ENCODE measurements around the gene BHLHE23.

The BHLHE23 gene

DNA sequence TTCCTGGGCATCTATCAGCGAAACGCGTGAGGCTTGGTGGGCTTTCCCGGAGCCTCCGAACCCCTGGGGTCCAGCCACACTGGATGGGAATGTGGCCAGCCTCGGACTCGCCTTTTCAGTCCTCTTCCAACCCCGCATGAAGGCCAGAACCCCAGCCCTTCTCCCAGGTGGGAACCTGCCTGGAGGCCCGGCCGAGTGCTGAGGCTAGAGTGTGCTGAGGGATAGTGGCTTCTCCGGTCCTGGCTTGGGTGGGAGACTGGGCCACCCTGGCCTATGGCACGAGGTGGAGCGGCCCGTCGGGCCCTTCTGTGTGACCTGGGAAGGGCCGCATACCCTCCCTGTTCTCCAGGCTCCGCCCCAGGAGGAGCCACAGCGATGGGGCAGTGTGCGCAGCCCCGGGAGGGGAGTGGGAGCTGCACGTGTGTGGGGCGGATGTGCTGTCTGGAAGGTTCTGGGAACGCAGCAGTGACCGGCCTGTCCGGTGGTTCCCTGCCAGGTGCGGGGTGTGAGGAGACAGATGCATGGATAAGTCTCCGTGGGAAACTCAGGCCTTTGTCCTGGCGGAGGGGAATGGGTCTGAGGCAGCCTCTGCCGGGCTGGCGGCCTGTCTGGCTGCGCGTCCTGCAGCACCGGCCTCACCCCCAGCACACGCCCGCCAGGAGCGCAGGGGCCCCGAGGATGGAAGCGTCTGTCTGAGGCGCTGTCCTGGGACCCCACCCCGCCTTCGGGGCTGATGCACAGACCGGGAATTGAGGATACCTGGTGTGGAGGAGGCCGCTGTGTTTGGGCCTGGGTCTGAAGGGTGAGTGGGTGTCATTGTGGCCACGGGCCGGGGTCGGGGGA lies 1.1 kb upstream of the BHLHE23 start:
- DNase-seq: no peak

DNA sequence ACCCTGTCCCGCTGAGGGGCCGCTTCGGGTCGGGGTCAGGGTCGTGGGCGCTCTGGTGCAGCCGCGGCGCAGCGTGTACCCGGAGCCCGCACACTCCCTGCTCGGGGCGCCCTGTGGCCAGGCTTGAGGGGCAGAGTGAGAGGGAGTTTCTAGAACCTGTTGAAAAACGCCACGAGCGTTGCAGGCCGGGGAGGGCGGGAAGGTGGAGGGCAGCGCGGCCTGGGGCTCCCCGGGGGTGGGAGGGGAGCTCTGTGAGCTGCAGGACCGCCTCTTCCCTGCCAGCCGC lies 539 bp upstream of the BHLHE23 start:
- DNase-seq: no peak

DNA sequence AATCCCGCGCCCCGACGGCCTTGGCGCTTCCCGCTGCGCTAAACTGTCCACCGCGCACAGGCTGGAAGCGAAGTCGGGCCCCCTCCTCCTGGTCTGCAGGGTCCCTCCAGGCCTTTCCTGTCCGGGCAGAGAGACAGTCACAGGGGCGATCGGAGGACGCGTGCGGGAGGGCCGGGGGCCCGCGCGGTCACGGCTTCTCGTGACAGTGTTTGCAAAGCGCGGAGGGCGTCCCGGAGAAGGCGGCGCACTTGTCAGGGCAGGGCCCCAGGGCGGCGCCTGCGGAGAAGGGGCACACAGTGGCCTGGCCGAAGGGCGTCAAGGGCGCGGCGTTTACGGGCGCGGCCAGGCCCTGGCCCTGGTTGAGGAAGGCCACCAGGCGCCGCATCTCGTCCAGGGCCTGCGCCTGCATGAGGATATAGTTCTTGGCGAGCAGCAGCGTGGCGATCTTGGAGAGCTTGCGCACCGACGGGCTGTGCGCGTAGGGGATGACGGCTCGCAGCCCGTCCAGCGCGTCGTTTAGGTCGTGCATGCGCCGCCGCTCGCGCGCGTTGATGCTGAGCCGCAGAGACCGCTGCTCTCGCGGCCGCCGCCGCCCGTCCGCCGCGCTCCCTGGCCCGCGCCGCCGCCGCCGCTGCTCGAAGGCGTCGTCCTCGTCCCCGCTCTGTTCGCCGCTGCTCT lies 763 bp downstream of the BHLHE23 start:
- no peak for DNase-seq

DNA sequence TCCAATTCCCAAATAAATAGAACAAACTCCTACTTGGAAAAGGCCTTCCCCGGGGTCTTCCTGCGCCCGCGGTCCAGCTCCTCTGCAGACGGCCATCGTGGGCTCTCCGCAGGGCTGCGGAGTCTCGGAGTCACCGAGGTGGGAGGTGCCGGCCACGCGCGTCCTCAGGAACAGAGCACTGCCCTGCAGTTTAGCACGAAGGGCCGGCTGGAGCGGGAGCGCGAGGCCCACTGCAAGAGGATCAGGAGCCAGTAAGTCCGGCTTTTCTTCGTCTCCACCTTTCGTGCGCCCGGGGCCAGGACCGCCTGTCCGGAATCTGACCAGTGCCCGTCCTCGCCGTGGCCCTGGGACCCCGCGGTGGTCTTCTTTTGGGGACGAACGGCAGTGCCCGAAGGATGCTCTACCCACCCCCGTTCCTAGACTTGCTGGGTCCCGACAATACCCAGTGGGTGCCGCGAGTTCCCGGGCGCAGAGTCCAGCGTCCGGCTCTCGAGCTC lies 1.4 kb downstream of the BHLHE23 start:
- no peak for DNase-seq

DNA sequence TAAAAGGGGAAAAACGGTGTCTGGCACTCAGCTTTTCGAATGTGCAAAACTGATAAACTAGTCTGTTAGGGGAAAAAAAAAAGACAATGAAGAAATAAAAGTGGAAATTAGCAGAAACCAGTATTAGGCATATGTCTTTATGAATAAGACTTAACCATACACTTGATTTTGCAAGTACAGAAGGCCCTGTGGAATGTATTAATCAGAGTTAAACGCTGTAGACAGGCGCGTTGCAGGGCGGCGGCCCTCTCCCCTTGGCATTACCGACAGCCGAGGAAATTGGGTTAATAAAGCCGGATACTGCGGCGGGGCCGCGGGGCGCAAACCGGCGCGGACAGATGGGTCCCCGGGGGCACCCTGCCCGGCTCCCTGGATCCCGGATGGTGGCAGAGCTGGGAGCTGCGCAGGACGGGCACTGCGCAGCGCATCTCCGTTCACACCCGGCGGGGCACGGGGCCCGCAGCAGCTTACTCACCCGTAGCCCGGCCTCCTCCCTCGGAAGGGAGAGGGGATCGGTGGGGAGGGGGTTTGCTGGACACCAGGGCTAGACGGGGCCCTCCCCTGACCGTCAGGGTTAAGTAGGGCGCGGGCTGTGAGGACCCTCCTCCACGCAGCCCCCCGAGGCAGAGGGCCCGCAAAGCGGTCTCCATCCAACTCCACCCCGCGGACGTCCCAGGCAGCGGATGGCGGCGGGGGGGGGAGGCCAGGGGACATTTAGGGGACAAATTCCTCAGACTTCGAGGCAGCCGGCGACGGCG lies 2.0 kb downstream of the BHLHE23 start:
- DNase-seq: no peak

DNA sequence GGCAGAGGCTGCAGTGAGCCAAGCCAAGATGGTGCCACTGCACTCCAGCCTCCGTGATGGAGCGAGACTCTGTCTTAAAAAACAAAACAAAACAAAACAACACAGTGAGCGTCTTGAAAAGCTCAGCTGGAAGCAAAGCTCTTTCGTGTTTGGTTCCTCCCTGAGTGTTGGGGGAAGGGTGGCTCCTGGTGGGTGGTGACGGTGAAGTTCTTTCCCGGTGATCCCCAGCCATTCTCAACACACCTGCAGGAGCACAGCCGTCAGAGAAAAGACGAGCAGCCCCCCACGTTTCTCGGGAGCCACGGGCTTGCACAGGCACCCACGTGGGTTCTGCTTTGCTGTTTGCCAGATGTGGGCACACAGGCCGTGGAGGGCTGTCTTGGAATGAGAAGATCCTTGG lies 3.2 kb downstream of the BHLHE23 start:
- no peak for DNase-seq

DNA sequence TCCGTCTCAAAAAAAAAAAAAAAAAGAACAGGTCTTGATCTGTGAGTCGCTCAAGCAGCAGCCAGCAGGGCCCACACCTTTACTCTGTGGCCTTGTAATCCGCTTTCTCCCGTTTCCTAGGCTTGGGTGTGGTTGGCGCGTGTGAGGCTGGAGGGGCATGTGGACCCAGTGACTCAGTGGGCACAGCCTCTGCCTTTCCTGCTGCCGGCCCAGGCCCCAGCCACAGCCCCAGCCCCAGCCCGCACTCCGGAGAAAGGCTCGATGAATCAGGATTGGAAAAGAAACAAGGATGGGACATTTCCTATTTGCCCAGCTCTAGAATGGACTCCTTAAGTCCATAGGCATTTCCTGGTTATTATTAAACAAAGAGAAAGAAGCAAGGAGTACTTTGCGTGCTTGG lies 4.3 kb downstream of the BHLHE23 start:
- no peak for DNase-seq

DNA sequence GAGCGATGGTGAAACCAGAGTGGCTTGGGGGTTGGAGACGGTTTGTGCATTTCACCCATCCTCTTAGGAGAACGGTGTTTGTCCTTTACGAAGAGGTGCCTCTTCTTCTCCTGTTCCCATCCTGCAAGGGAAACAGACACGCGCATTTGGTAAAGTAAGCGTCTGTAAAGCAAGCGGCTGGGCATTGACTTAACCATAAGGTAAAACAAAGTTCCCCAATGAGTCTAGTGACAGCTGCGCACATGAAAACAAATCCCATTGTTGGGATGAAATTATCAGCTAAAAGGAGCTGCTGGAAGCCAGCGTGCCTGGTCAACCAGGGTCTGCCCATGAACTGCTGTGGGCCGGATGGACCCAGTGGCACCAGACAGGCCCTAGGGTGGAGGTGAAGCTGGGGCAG lies 5.8 kb downstream of the BHLHE23 start:
- DNase-seq: no peak

DNA sequence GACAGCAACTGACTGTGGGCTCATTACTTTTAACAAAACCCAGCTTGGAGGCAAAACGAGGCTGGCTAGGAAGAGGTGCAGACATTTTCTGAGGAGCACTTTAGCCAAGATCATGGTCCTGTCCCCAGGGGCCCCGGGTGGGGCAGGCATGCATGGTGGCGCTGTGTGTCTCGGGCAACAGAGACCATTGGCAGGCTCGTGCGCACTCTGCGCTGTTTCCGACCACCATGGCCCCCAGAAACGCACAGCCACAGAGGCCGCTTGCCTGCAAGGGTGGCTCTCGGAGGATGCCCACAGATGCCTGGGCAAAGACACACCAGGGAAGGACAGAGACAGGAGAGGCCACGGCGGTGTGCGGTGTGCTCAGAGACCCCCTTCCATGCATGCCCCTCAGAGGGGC lies 6.7 kb downstream of the BHLHE23 start:
- DNase-seq: no peak

DNA sequence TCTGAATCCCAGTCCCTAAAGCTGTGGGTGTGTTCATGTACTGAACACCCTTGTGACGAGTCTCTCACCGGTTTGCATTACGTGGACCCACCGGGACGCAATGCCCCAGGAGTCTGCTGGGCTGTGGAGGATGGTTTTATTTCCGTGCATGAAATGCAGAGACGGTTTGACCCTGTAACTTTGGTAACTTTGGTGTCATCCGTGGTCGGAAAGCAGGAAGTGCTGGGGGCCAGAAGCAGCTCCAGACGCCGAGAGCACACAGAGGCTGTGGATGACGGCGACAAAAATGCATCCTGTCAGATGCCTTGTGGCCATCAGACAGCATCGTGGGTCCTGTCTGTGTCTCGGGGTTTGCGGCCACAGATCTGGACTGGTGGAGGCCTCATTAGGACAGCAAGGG lies 7.2 kb downstream of the BHLHE23 start:
- DNase-seq: no peak

DNA sequence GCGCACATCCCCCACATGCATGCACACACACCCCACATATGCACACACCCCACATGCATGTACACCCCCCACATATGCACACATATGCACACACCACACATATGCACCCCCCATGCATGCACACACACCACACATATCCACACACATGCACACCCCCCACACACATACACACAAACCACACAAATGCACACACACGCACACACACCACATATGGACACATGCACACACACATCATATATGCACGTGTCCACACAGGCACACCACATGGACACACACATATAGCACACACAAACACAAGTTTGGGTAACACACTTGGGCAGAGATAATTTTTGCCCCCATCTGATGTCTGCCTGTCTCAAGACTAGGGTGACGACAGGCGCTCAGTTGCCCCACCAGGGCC lies 8.3 kb downstream of the BHLHE23 start:
- no peak for DNase-seq

DNA sequence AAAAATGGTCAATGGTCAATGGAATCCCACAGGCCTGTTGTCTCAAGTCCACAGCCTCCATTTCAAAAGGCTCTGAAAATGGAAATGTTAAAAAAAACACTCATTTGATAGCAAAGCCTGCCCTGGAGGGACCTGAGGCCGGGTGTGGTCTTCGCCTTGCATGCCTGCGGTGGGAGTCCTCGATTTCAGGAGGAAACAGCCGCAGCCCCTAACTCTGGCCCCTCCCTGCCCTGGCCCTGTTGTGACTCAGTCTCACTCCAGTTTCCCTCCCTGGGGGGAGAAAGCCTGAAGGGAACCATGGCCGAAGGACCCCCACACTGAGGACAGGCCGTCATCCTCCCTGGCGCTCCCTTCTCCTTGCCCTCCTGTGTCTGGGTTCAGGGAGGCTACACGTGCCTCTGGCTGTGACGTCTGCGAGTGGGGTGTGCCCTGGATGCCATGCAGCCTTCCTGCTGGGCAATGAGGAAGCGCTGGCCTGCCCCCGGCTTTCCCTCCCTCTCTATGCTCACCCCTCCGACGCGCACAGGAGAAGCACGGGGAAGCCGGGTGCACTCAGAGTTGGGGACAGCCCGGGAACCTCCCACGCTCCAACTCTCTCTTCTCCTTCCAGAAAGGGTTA lies 9.2 kb downstream of the BHLHE23 start:
- no peak for DNase-seq

DNA sequence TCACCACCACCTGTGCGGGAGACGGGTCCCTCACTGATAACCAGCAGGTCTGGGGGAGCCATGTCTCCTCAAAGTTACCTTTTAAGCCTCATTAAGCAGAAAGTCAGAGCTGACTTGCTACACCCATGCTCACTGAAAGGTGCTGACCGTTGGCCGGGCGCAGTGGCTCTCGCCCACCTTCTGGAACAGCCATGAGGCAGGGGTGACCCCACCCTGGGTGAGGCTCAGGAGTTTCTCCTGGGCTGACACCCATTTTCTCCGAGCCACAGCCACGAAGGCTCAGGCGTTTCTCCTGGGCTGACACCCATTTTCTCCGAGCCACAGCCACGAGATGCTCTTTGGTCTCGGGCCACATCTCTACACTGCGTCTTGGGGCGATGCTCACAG lies 10.2 kb downstream of the BHLHE23 start:
- DNase-seq: no peak

DNA sequence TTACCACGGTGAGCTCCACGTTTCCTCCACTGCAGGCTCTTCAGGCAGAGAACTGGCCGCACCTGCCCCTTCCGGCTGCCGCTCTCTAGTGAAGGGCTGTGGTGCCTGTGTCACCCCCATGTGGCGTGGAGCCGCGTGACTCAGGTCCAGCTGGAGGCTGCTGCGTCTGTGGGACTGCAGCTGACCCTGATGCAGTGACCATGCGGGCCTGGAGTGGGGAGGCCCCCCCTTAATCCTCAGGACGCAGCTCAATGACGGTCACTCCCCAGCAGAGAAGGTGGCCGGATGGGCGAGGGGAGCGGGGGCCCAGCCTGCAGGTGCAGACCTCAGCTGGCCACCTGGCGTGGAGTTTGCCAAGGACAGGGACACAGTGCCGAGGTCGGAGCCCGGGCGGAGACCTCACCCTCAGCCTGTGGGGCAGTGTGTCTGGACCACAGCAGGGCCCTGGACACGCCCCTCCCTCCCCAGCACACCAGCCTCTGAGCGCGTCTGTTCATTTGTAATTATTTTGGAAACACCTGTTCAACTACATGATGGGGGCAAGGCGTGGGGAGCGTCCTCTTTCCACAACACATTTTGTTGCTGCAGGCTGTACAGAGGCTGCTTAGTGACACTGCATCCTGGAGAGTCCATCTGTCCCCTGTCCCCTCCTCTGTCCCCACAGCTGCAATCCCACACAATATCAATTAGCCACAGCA lies 10.7 kb downstream of the BHLHE23 start:
- no peak for DNase-seq

DNA sequence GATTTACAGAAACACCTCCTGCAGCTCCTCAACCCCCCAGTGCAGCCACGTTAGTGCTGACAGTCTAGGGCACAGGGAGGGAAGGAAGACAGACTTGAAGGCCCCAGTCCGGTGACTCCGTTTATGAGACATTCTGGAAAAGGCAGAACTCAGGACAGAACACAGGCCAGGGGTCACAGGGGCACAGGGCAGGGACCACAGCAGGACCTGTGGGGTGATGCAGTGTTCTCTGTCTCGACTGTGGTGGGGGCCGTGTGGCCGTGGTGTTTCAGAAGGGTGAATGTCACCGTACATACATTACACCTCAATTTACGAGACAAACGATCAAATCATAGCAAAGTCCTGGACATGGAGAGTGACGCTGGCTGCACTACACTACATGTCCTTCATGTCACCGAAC lies 11.3 kb downstream of the BHLHE23 start:
- DNase-seq: no peak

DNA sequence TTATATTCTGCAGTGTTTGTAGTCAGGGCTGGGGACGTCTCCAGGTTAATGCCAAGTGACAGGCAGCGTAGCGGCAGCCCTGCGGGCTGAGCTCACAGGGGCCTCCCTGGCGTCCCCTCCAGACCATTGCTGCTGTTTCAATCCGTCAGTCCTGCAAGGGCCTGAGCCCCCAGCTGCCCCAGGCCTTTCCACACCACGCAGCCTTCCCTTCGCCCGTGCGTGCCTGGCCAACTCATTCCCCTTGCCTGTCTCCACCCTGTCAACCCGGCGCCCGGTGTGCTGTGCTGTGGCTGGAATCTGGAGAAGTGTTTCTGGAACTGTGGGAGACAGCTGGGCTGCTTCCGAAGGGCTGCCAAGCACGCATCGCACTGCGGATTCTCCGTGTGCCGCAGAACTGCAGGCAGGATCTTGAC lies 11.9 kb downstream of the BHLHE23 start:
- DNase-seq: no peak

DNA sequence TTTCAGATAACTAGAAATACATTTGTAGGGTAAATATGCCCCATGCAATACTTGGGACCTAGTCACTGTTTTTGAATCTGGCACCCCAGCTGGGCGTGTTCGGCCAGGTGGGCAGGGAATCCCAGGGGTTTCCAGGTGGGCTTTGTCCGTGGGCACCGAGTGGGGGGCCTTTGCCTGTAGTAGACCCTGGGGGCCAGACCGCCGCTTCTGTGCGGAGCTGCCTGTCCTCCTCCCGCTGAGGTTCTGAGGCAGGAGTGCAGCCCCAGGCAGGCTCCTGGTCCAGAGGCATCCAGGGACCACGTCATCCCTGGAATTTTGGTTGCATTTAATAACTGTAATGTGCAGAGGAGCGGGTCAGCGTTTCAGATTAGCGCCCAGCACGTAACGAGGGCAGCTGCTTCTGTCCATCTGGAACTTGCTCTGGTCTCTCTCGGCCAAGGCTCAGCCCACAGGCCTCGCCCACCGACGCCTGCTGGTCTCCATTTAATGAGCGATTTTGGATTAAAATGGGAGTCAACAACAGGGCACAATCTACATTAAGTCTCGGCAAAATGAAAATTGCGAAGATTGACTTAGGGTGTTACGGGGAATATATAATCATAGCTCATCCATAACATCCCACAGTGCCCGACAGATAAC lies 12.8 kb downstream of the BHLHE23 start:
- no peak for DNase-seq

DNA sequence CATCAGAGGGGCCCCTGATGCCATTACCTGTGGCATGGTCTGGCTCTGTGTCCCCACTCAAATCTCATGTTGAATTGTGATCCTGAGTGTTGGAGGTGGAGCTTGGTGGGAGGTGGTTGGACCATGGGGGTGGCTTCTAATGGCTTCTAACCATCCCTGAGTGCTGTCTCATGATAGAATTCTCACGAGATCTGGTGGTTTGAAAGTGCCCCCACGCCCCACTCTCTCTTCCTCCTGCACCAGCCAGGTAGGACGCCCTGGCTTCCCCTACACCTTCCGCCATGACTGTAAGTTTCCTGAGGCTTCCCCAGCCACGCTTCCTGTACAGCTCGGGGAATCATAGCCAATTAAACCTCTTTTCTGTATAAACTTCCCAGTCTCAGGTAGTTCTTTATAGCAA lies 14.9 kb downstream of the BHLHE23 start:
- no peak for DNase-seq

DNA sequence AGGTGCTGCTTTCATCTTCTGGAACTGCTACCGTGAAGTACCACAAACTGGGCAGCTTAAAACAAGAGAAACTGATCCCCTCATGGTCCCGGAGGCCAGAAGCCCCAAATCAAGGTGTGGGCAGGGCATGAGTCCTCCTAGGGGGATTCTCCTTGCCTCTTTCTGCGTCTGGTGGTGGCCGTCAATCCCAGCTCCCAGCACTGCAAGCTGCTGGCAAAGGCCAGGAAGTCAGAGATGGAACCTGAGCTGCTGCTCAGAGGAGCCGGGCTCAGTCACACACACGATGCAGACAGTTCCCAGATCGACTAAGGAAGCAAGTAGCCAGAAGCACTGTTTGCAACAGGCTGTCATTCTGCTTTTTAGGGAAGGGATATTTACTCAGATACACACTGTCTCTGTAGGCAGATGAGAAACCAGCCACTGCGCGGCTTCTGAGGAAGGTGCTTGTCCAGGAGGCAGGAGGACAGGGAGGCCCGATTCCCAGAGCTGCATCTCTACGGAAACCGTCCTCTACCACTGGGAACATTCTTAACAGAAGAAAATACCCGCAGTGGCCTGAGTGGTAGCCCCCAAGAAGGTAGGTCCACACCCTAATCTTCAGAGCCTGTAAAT lies 15.5 kb downstream of the BHLHE23 start:
- no peak for DNase-seq

DNA sequence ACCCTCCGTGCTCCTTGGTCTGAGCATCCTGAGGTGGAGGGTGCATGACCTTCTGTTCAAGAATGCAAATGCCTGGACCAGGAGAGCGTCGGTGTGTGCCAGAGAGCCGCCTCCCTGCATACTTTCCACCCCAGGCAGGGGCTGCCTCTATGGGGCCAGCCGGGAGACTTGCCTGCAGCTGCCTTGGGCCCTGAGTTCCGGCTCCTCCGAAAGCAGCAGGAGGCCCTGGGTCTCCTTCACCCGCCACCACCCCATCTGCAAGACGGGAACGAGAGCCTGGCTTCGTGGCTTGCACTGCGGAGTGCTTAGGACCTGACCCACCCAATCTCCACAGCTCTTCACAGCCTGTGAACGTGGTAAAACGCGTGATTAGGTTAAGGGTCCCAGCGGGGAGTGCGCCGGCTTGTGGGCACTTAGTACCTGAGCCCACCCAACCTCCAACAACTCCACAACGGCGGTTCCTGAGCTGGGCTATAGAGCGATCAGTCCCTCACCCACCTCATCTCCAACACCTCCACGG lies 16.4 kb downstream of the BHLHE23 start:
- no peak for DNase-seq

DNA sequence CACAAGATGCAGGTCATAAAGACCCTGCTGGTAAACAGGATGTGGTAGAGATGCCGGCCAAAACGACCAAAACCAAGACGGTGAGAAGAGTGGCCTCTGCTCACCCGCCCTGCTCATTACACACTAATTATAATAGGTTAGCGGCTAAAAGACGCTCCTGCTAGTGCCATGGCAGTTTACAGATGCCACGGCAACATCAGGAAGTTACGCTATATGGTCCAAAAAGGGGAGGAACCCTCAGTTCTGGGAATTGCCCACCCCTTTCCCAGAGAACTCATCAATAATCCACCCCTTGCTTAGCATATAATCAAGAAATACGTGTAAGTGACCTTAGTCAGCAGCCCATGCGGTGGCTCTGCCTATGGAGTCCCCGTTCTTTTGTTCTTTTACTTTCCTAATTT lies 17.6 kb downstream of the BHLHE23 start:
- peak in 1 of 2 experiments; percentile 30 for DNase-seq

DNA sequence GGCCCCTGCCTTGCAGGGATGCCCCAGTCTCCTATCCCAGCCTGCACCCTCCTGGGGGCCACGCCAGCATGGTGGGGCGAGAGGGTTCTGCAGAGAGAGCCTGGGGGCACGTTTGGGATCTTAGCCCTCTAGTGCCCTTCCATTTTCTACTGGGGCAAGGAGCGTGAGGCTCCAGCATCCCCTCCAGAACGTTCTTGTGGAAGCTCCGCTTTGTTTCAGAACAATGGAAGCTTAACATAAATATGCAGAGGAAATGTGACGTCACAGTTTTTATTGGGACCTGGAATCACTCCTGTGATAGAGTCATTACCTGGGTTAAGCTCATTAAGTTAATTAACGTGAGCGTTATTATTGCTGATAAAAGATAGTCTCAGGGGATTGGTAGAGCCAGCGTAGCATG lies 19.6 kb downstream of the BHLHE23 start:
- DNase-seq: no peak

All from activated CD4-positive, alpha-beta T cell treated with anti-CD3 and anti-CD28 coated beads, Interleukin-2, amount 50 U/mL, for 48 hours (primary cell).